A549 (cell line): ENCODE data around the gene SECISBP2L. TPM values are rescaled to one million over a fixed set of nuclear protein-coding genes. Genes with fewer than 3 reads are reported as not detected.

Experiments
- ATAC-seq, 2 experiments: fragments of 200-7000 bp in 1 of 2; fragments of >200 bp in 1 of 2; cut with Nextera tagmentation in 1 of 2; cut with Tn5 transposase in 1 of 2; 3 replicates each; pipeline versions ENCODE4 v1.8.0 to v1.9.1; 2018 to 2020; ENCODE audit warnings: mild to moderate bottlenecking in 1 of 2, moderate library complexity in 1 of 2
- CTCF ChIA-PET: fragments of 300-600 bp; sonication (Branson Sonifier 250); formaldehyde crosslinking; extraction: SDS; loops from one replicate; lab custom pipeline; 2021; ENCODE audit warnings: antibody characterized with exemption, inconsistent platforms; lab: Yijun Ruan, JAX
- POLR2A ChIA-PET: fragments of 350-600 bp; formaldehyde crosslinking; extraction: SDS; loops from one replicate; lab custom pipeline; 2021; ENCODE audit warnings: antibody characterized with exemption, inconsistent platforms; lab: Yijun Ruan, JAX
- DNase-seq, 2 experiments: peaks; one replicate each; pipeline versions ENCODE4 v3.0.0 to v3.0.0-alpha.2; 2011 to 2016; ENCODE audit warnings: low read depth in 1 of 2, low spot score in 1 of 2
- FAIRE-seq: peaks from 2 replicates; lab custom pipeline; 2011; peaks lifted over from hg19 to GRCh38; lab: Jason Lieb, UNC
- H3K27ac ChIP-seq, 2 experiments: fragments of >200 bp; sonication (Bioruptor Twin); formaldehyde crosslinking; 3 replicates each; pipeline ENCODE4 v1.5.1; 2016 to 2017
- H3K4me1 ChIP-seq: fragments of >200 bp; sonication (Bioruptor Twin); formaldehyde crosslinking; 3 replicates; pipeline ENCODE4 v1.6.1; 2016
- H3K4me2 ChIP-seq: fragments of >200 bp; sonication (Bioruptor Twin); formaldehyde crosslinking; 3 replicates; pipeline ENCODE4 v1.6.1; 2016
- H3K4me3 ChIP-seq: fragments of >200 bp; sonication (Bioruptor Twin); formaldehyde crosslinking; 3 replicates; pipeline ENCODE4 v1.5.1; 2016
- H3K9me3 ChIP-seq: fragments of >200 bp; sonication (Bioruptor Twin); formaldehyde crosslinking; 3 replicates; pipeline ENCODE4 v1.6.1; 2016
- ATOH8 ChIP-seq: fragments of 250-450 bp; sonication (Bioruptor Pico); IDR thresholded peaks from 2 replicates; pipeline ENCODE4 v1.5.0; 2020; ENCODE audit warnings: low read depth, mild to moderate bottlenecking, moderate library complexity
- BCL3 ChIP-seq: fragments of >200 bp; sonication (Bioruptor Twin); formaldehyde crosslinking; IDR thresholded peaks from 3 replicates; pipeline ENCODE4 v1.6.1; 2016
- CBX2 ChIP-seq: fragments of 200-600 bp; sonication (generic); IDR thresholded peaks from 2 replicates; pipeline ENCODE4 v1.6.1; 2016; ENCODE audit warnings: low read depth, mild to moderate bottlenecking, borderline replicate concordance
- CHD2 ChIP-seq: fragments of 150-350 bp; IDR thresholded peaks from 2 replicates; pipeline ENCODE4 v1.6.1; 2014; ENCODE audit warnings: low read length; ENCODE audit not compliant: partially characterized antibody
- CTCF ChIP-seq: fragments of >200 bp; sonication (Bioruptor Twin); formaldehyde crosslinking; IDR thresholded peaks from 3 replicates; pipeline ENCODE4 v1.5.1; 2016
- EHF ChIP-seq: fragments of 250-450 bp; sonication (Bioruptor Pico); IDR thresholded peaks from 2 replicates; pipeline ENCODE4 v1.5.0; 2020; ENCODE audit warnings: mild to moderate bottlenecking
- ESRRA ChIP-seq: fragments of 150-350 bp; IDR thresholded peaks from 2 replicates; pipeline ENCODE4 v1.6.1; 2014; ENCODE audit warnings: mild to moderate bottlenecking, low read length, borderline replicate concordance
- FOXS1 ChIP-seq: fragments of 250-450 bp; sonication (Bioruptor Pico); IDR thresholded peaks from 2 replicates; pipeline ENCODE4 v1.5.0; 2020; ENCODE audit warnings: mild to moderate bottlenecking, moderate library complexity
- HDAC2 ChIP-seq: fragments of 200-600 bp; sonication (generic); IDR thresholded peaks from 2 replicates; pipeline ENCODE4 v1.6.1; 2016
- HMGXB4 ChIP-seq: fragments of 250-450 bp; sonication (Bioruptor Pico); IDR thresholded peaks from 2 replicates; pipeline ENCODE4 v1.5.0; 2021; ENCODE audit warnings: mild to moderate bottlenecking, moderate library complexity, borderline replicate concordance
- HOXA7 ChIP-seq: fragments of 250-450 bp; sonication (Bioruptor Pico); IDR thresholded peaks from 2 replicates; pipeline ENCODE4 v1.5.0; 2020; ENCODE audit warnings: mild to moderate bottlenecking, moderate library complexity
- HOXB13 ChIP-seq: fragments of 250-450 bp; sonication (Bioruptor Pico); IDR thresholded peaks from 2 replicates; pipeline ENCODE4 v1.5.0; 2020; ENCODE audit warnings: low read depth, mild to moderate bottlenecking, moderate library complexity
- JUN ChIP-seq, 2 experiments: fragments of >200 bp; sonication (Bioruptor Twin); formaldehyde crosslinking; IDR thresholded peaks; 2 replicates in 1 of 2; 3 replicates in 1 of 2; pipeline ENCODE4 v1.6.1; 2016 to 2017
- KDM5A ChIP-seq: fragments of 200-600 bp; sonication (generic); IDR thresholded peaks from 2 replicates; pipeline ENCODE4 v1.6.1; 2016; ENCODE audit warnings: antibody characterized with exemption, mild to moderate bottlenecking
- MAZ ChIP-seq: fragments of 150-350 bp; IDR thresholded peaks from 2 replicates; pipeline ENCODE4 v1.6.1; 2014; ENCODE audit warnings: antibody characterized with exemption, low read depth, low read length, borderline replicate concordance
- PHF8 ChIP-seq: fragments of 200-600 bp; sonication (generic); IDR thresholded peaks from 2 replicates; pipeline ENCODE4 v1.6.1; 2016; ENCODE audit warnings: low read depth, mild to moderate bottlenecking, antibody characterized with exemption, moderate library complexity, borderline replicate concordance
- RFX5 ChIP-seq: fragments of 450-650 bp; IDR thresholded peaks from 2 replicates; pipeline ENCODE4 v1.7.1; 2014; ENCODE audit warnings: antibody characterized with exemption, mild to moderate bottlenecking, moderate library complexity
- TFCP2L1 ChIP-seq: fragments of 250-450 bp; sonication (Bioruptor Pico); IDR thresholded peaks from 2 replicates; pipeline ENCODE4 v1.5.0; 2021; ENCODE audit warnings: mild to moderate bottlenecking
- ZFP36 ChIP-seq: fragments of 450-650 bp; IDR thresholded peaks from 2 replicates; pipeline ENCODE4 v1.6.1; 2014; ENCODE audit warnings: borderline replicate concordance; ENCODE audit not compliant: partially characterized antibody
- ZNF302 ChIP-seq: fragments of 250-450 bp; sonication (Bioruptor Pico); IDR thresholded peaks from 2 replicates; pipeline ENCODE4 v1.9.0; 2021; ENCODE audit warnings: inconsistent platforms, mild to moderate bottlenecking, moderate library complexity
- WGBS: methylation state at CpG from one replicate; pipeline ENCODE4 v1.1.6; 2017; ENCODE audit errors: missing lambda C conversion rate; 5-methylcytosine and 5-hydroxymethylcytosine counted together
- polyA plus RNA-seq, 4 experiments: library from polyadenylated mRNA; depleted of rRNA in 3 of 4; stranded (reverse); fragments of >200 nt; fragmentation: RNase III in 1 of 4; extraction: RNeasy Plus Mini Kit Qiagen cat#74134 plus additional on column Dnase treatment in 1 of 4; gene quantifications; 2 replicates in 3 of 4; 3 replicates in 1 of 4; pipeline ENCODE4 v1.2.3, GENCODE V29; 2011 to 2017

SECISBP2L gene
- polyA plus RNA-seq, 2 of the 4 experiments (the other 2 are of a cell fraction): 7.5 to 15.0 TPM

GRCh38 chr15:49062900-49063299 is 16.7 kb upstream of the SECISBP2L start:
- DNase-seq (no peak), ATAC-seq (no peak), FAIRE-seq (no peak)
- Histone ChIP-seq H3K4me3 (no peak overlapping the region), H3K9me3 (no peaks in the 10 kb centered on the region), H3K4me1 (no peaks in the 10 kb centered on the region), H3K4me2 (no peak overlapping the region), H3K27ac (no peak overlapping the region)
- ChIA-PET CTCF (interaction anchor here (0.6 kb wide), 1 partner anchor 570 kb away, joined by 3 read pairs; no protein-coding TSS in a partner anchor), POLR2A (no interaction called here)
- 78% methylated on average over 13 of the region's 13 CpGs for WGBS
- TF ChIP-seq ESRRA: no peak
- TF ChIP-seq PHF8: no peak

GRCh38 chr15:49060710-49061495 is 14.7 kb upstream of the SECISBP2L start:
- Histone ChIP-seq H3K27ac (no peak overlapping the region), H3K4me1 (no peaks in the 10 kb centered on the region), H3K4me2 (no peak overlapping the region), H3K4me3 (no peak overlapping the region), H3K9me3 (no peaks in the 10 kb centered on the region)
- no peak for TF ChIP-seq KDM5A
- TF ChIP-seq FOXS1: no peak
- no peak for TF ChIP-seq CTCF
- TF ChIP-seq HMGXB4: no peak
- no peak for TF ChIP-seq TFCP2L1
- no peak for TF ChIP-seq EHF
- no peak for TF ChIP-seq HOXB13 (CRISPR knock-in tag)
- no peak for TF ChIP-seq HDAC2
- no peak for TF ChIP-seq JUN (IDR thresholded peaks at IDR 0.05)
- no peak for TF ChIP-seq PHF8
- TF ChIP-seq CHD2: no peak
- TF ChIP-seq ZNF302 (CRISPR knock-in tag): no peak
- TF ChIP-seq MAZ: no peak
- TF ChIP-seq ZFP36: no peak
- no peak for TF ChIP-seq ATOH8 (CRISPR knock-in tag)
- no peak for TF ChIP-seq BCL3
- no peak for TF ChIP-seq RFX5
- no peak for TF ChIP-seq HOXA7 (CRISPR knock-in tag)
- TF ChIP-seq CBX2: no peak
- no peak for DNase-seq
- ChIA-PET CTCF (interaction anchor here (1.7 to 1.9 kb wide), 2 partner anchors 14 to 199 kb away, joined by 5 read pairs; no protein-coding TSS in a partner anchor), POLR2A (no interaction called here)
- no peak for ATAC-seq
- no peak for FAIRE-seq
- 77% methylated on average over 4 of the region's 4 CpGs for WGBS
